Gastroesophageal sphincter (tissue), 4 donors: ENCODE results near the gene TAF7. TPM values are rescaled to one million over a fixed set of nuclear protein-coding genes. Genes with fewer than 3 reads are reported as not detected.

Experiments
- ATAC-seq: fragments of 150-250 bp; one replicate; pipeline ENCODE4 v1.9.1; 2016; ENCODE audit warnings: mild to moderate bottlenecking, moderate library complexity
- H3K27ac ChIP-seq, 4 donors: fragments of 200-600 bp; sonication (generic) in 3 of 4; 1 replicate in 3 of 4; 2 replicates in 1 of 4; pipeline ENCODE4 v1.5.1; 2016 to 2019
- H3K27me3 ChIP-seq: fragments of 200-600 bp; sonication (generic); one replicate; pipeline ENCODE4 v1.5.1; 2019
- H3K36me3 ChIP-seq, 2 donors: fragments of 200-600 bp; sonication (generic); one replicate each; pipeline ENCODE4 v1.5.1; 2019; ENCODE audit warnings: control low read depth in 1 of 2
- H3K4me1 ChIP-seq, 3 donors: fragments of 200-600 bp; sonication (generic); 1 replicate in 2 of 3; 2 replicates in 1 of 3; pipeline ENCODE4 v1.5.1; 2016 to 2019; ENCODE audit warnings: control low read depth in 2 of 3
- H3K4me3 ChIP-seq, 2 donors: fragments of 200-600 bp; sonication (generic); one replicate each; pipeline ENCODE4 v1.5.1; 2019; ENCODE audit warnings: mild to moderate bottlenecking in 1 of 2, moderate library complexity in 1 of 2
- H3K9me3 ChIP-seq, 3 donors: fragments of 200-600 bp; sonication (generic); one replicate each; pipeline ENCODE4 v1.5.1; 2017 to 2019; ENCODE audit warnings: control low read depth in 2 of 3
- EP300 ChIP-seq: sonication (generic); formaldehyde crosslinking; IDR thresholded peaks from one replicate; pipeline ENCODE4 v1.6.1; 2017; ENCODE audit warnings: antibody characterized with exemption, mild to moderate bottlenecking
- POLR2A ChIP-seq, 2 donors: fragments of 450-650 bp; IDR thresholded peaks; one replicate each; pipeline ENCODE4 v1.6.1; 2017; ENCODE audit warnings: antibody characterized with exemption in 2 of 2, mild to moderate bottlenecking in 2 of 2, moderate library complexity in 1 of 2
- POLR2AphosphoS5 ChIP-seq: sonication (generic); formaldehyde crosslinking; IDR thresholded peaks from one replicate; pipeline ENCODE4 v1.6.1; 2017; ENCODE audit warnings: antibody characterized with exemption
- WGBS, 2 donors: methylation state at CpG; one replicate each; pipeline ENCODE4 v1.1.5; 2018; ENCODE audit warnings: low coverage in 1 of 2; 5-methylcytosine and 5-hydroxymethylcytosine counted together
- total RNA-seq, 4 donors: library from RNA; depleted of rRNA; stranded (reverse); fragments of >200 nt; gene quantifications; one replicate each; pipeline ENCODE4 v1.1.0, GENCODE V29; 2016
- TF ChIP-seq, protein P1 (sequence below), 4 experiments: fragments of 200-600 bp in 2 of 4; fragments of 450-650 bp in 2 of 4; sonication (generic) in 1 of 4; IDR thresholded peaks; one replicate each; pipeline ENCODE4 v1.5.1; 2017 to 2019; ENCODE audit warnings: antibody characterized with exemption in 4 of 4, mild to moderate bottlenecking in 2 of 4, moderate library complexity in 2 of 4

The TAF7 gene
- total RNA-seq, 4 donors from 2014 or later, result 58.7 to 75.9 (median 61.4) TPM

DNA sequence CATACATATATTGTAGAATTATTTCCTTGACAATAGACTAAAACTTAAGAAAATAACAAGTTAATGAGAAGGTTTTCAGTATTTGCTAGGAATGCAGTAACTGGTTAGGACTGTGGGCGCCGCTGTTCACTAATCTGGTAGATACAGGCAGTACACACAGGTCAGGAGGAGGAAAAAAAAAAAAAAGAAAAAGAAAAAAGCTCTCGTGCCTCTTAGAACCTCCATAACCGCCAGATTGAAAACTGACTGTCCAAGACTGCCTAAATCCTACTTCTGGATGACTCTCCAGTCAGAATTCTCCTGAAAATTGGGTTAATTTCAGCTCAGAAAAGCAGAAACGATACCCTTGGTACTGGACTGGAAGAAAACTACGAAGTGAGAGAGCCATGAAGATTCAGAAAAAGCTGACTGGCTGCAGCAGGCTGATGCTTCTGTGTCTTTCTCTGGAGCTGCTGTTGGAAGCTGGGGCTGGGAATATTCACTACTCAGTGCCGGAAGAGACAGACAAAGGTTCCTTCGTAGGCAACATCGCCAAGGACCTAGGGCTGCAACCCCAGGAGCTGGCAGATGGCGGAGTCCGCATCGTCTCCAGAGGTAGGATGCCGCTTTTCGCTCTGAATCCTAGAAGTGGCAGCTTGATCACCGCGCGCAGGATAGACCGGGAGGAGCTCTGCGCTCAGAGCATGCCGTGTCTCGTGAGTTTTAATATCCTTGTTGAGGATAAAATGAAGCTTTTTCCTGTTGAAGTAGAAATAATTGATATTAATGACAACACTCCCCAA is 9.9 kb upstream of the TAF7 start, which contains the start of gene PCDHGA1:
TSS of gene PCDHGA1 (plus strand) at position 216 of the 782 bp plus-strand sequence.
- peaks cover 27% of the 10 kb centered on the region for H3K27me3 ChIP-seq
- no peak within 1 kb of the TSS for H3K4me3 ChIP-seq
- TF ChIP-seq POLR2A (IDR thresholded peaks at IDR 0.05), result no peak
- TF ChIP-seq POLR2AphosphoS5, result no peak
- TF ChIP-seq, protein P1, sequence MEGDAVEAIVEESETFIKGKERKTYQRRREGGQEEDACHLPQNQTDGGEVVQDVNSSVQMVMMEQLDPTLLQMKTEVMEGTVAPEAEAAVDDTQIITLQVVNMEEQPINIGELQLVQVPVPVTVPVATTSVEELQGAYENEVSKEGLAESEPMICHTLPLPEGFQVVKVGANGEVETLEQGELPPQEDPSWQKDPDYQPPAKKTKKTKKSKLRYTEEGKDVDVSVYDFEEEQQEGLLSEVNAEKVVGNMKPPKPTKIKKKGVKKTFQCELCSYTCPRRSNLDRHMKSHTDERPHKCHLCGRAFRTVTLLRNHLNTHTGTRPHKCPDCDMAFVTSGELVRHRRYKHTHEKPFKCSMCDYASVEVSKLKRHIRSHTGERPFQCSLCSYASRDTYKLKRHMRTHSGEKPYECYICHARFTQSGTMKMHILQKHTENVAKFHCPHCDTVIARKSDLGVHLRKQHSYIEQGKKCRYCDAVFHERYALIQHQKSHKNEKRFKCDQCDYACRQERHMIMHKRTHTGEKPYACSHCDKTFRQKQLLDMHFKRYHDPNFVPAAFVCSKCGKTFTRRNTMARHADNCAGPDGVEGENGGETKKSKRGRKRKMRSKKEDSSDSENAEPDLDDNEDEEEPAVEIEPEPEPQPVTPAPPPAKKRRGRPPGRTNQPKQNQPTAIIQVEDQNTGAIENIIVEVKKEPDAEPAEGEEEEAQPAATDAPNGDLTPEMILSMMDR (IDR thresholded peaks at IDR 0.05), result no peak
- TF ChIP-seq EP300, result no peak
- WGBS, 2 donors, result 15 to 32% methylated on average over 9 to 17 of the region's 21 CpGs
- peaks cover 0 to 86% (median 0%) of the 10 kb centered on the region in 3 donors for H3K9me3 ChIP-seq
- peaks cover 0 to 7% (median 0%) of the 10 kb centered on the region in 3 donors for H3K4me1 ChIP-seq
- peaks cover 0 to 8% of the 10 kb centered on the region in 2 donors for H3K36me3 ChIP-seq
- ATAC-seq, result no peak
- H3K27ac ChIP-seq, result no peak within 1 kb of the TSS

DNA sequence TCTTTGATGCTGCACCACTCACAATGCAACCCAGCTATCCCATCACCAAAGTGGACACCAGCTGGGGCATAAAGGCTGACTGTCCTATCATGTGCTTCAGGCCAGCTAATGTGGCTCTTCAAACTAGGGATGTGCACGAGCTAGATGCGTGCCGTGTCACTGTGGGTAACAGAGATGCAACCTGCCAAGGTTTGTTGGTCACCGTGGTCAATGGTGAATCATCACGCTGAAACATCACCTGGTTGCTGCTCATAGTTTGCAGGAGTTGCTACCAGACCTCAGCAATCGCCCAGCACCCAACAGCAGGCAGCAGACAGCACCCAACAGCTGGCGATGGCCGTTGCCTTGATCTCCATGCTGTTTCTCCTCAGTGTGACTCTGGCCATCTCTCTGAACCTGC is 7.6 kb upstream of the TAF7 start:
- peaks cover 0 to 66% (median 0%) of the 10 kb centered on the region in 3 donors for H3K9me3 ChIP-seq
- no peak for TF ChIP-seq POLR2AphosphoS5
- TF ChIP-seq EP300, result no peak
- no peak for TF ChIP-seq POLR2A (IDR thresholded peaks at IDR 0.05)
- H3K36me3 ChIP-seq, result peaks cover 0 to 8% of the 10 kb centered on the region in 2 donors
- H3K4me3 ChIP-seq, result no peak overlapping the region
- H3K27ac ChIP-seq, result no peak overlapping the region
- peaks cover 0 to 7% (median 0%) of the 10 kb centered on the region in 3 donors for H3K4me1 ChIP-seq
- peaks cover 21% of the 10 kb centered on the region for H3K27me3 ChIP-seq
- WGBS, 2 donors, result 81% methylated on average over 6 of the region's 8 CpGs; no CpG with 5 or more reads in 1 of the 2 donors
- ATAC-seq, result no peak

DNA sequence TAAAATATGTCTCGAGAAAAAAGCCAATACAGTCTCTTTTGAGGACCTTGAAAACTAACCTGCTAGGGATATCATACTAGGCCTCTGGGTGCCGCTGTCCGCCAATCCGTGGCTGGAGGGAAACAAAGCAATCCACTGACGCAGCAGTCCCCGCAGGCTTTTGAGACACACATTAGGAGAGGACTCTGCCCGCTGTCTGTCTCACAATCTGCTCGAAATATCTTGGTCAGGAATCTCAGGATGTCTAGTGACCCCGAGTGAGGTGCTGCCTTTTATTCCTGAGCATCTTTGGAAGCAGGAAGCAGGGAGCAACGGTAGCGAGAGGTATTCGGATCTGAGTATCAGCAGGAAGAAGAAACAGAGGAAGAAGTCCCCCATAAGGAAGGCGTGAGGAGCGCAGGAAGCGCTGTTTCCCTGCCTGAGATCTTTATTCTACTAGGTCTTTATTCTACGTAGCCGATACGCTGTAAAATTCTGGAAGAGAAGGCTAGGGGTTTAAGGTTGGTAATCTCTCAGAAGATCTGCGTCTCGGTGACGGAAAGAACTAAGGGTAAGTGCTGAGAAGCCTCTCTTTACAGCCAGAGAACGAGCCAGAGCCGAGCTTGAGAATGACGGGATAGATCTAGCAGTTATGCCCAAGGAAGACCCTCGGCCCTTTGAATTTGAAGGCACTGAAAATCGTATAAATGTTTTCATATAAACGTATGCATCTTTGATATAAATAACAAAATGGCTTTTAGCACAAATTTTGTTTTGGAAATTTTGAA is 5.7 kb upstream of the TAF7 start:
- peaks cover 0 to 8% of the 10 kb centered on the region in 2 donors for H3K36me3 ChIP-seq

DNA sequence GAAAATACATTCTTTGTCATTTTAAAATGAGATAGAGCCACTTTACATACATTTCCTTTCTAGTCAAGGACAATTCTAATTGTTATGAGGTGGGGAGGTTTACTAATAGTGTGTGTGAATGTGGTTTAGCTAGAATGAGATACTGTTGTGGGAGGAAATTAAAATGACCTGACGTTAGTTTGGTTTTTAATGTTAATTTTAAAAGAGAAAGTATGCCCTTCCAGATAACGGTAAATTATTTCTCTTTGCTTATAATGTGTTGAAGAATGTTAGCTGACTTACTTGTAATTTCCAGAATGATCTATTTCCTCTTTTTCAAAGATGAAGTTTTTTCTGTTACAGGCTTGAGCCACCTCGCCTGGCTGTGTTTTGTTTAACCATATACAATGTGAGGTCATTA is 1.7 kb upstream of the TAF7 start:
- H3K27me3 ChIP-seq, result no peaks in the 10 kb centered on the region
- peaks cover 0 to 18% (median 0%) of the 10 kb centered on the region in 3 donors for H3K4me1 ChIP-seq
- H3K9me3 ChIP-seq, result peaks cover 2 to 44% (median 10%) of the 10 kb centered on the region in 3 donors
- WGBS, 2 donors, result 87 to 89% methylated on average over 3 of the region's 3 CpGs
- no peak for TF ChIP-seq POLR2A (IDR thresholded peaks at IDR 0.05)
- TF ChIP-seq POLR2AphosphoS5, result no peak
- TF ChIP-seq EP300, result no peak
- TF ChIP-seq, protein P1 (IDR thresholded peaks at IDR 0.05), result no peak
- H3K36me3 ChIP-seq, result peaks cover 0 to 28% of the 10 kb centered on the region in 2 donors
- ATAC-seq, result no peak
- no peak overlapping the region for H3K4me3 ChIP-seq
- no peak overlapping the region for H3K27ac ChIP-seq

More for the DNA sequence above, 5.7 kb upstream of the TAF7 start:
- TF ChIP-seq POLR2AphosphoS5 (peak; percentile 37), POLR2A (IDR thresholded peaks at IDR 0.05) (peak in 1 of 2 donors; percentile 16), EP300 (no peak)
- TF ChIP-seq, protein P1 (IDR thresholded peaks at IDR 0.05), result peak; percentile 20 to 66 (median 40)
- peak overlapping the region; percentile 40 to 46 for H3K4me3 ChIP-seq
- H3K4me1 ChIP-seq, result peaks cover 0 to 9% (median 0%) of the 10 kb centered on the region in 3 donors
- H3K9me3 ChIP-seq, result peaks cover 0 to 50% (median 0%) of the 10 kb centered on the region in 3 donors
- peaks cover 8% of the 10 kb centered on the region for H3K27me3 ChIP-seq
- 12 to 23% methylated on average over 13 to 27 of the region's 27 CpGs for WGBS, 2 donors
- peak; percentile 73 for ATAC-seq
- H3K27ac ChIP-seq, result peak overlapping the region; percentile 40 to 74 (median 62)

DNA sequence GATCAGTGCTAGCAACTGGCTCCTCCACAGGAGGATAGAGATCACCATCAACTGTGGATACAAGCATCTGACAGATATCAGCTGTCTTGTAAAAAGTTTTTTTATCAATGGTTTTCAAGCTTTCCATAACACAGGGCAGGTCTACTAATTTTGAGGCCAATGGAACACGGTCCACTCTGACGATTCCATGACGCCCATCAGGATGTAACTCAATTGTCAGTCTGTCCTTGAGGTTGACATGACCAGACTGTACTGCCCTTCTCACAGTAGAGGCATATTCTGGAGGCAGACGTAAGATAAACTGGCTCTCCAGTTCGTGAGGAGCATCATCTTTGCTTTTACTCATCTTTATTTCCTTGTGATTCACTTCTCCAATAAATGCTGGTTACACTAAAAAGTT is 885 bp downstream of the TAF7 start:
- peaks cover 2 to 64% (median 10%) of the 10 kb centered on the region in 3 donors for H3K9me3 ChIP-seq
- no peak for ATAC-seq
- H3K36me3 ChIP-seq, result peaks cover 0 to 49% of the 10 kb centered on the region in 2 donors
- no peaks in the 10 kb centered on the region for H3K27me3 ChIP-seq
- H3K27ac ChIP-seq, result peak overlapping the region in 2 of 4 donors; percentile 90 to 96
- WGBS, 2 donors, result 64 to 72% methylated on average over 3 to 5 of the region's 5 CpGs
- TF ChIP-seq EP300, result no peak
- TF ChIP-seq POLR2AphosphoS5, result no peak
- no peak for TF ChIP-seq POLR2A (IDR thresholded peaks at IDR 0.05)
- H3K4me3 ChIP-seq, result peak overlapping the region; percentile 60 to 66
- H3K4me1 ChIP-seq, result peaks cover 0 to 12% (median 0%) of the 10 kb centered on the region in 3 donors
